Endodermal cell (in vitro differentiated cells): ENCODE data around the gene IGF2BP3. TPM values are rescaled to one million over a fixed set of nuclear protein-coding genes. Genes with fewer than 3 reads are reported as not detected.
A peak's percentile ranks its signal among the peaks of the same experiment; 100 is the strongest.

Experiments used
- DNase-seq: peaks from one replicate; pipeline ENCODE4 v3.0.0-alpha.2; 2017
- H3K27ac ChIP-seq: 2 replicates; pipeline ENCODE4 v1.5.1; 2013; ENCODE audit warnings: mild to moderate bottlenecking, low read depth, low read length, moderate library complexity
- H3K27me3 ChIP-seq: 2 replicates; pipeline ENCODE4 v1.6.1; 2013; ENCODE audit warnings: mild to moderate bottlenecking, low read length, moderate library complexity; ENCODE audit not compliant: insufficient read depth, control insufficient read depth, poor library complexity, severe bottlenecking
- H3K36me3 ChIP-seq: 2 replicates; pipeline ENCODE4 v1.7.0; 2013; ENCODE audit warnings: mild to moderate bottlenecking, low read length, moderate library complexity; ENCODE audit not compliant: control insufficient read depth, insufficient read depth
- H3K4me1 ChIP-seq: one replicate; pipeline ENCODE4 v1.7.0; 2013; ENCODE audit warnings: low read length; ENCODE audit not compliant: control insufficient read depth, insufficient read depth
- H3K4me3 ChIP-seq: 2 replicates; pipeline ENCODE4 v1.5.1; 2013; ENCODE audit warnings: mild to moderate bottlenecking, low read length, moderate library complexity
- H3K9ac ChIP-seq: 2 replicates; pipeline ENCODE4 v1.6.1; 2013; ENCODE audit warnings: mild to moderate bottlenecking, low read length, moderate library complexity; ENCODE audit not compliant: poor library complexity, severe bottlenecking; ENCODE audit errors: extremely low read depth
- H3K9me3 ChIP-seq: 2 replicates; pipeline ENCODE4 v1.6.1; 2013; ENCODE audit warnings: mild to moderate bottlenecking, low read length, moderate library complexity; ENCODE audit not compliant: control insufficient read depth
- H3K27ac Mint-ChIP-seq: 2 replicates; pipeline ENCODE4 v1.8.0; 2020; ENCODE audit warnings: mixed read lengths
- H3K27me3 Mint-ChIP-seq: 2 replicates; pipeline ENCODE4 v1.8.0; 2021; ENCODE audit warnings: mild to moderate bottlenecking, mixed read lengths; ENCODE audit not compliant: insufficient read depth
- H3K36me3 Mint-ChIP-seq: 2 replicates; pipeline ENCODE4 v1.8.0; 2020; ENCODE audit warnings: low read depth, mixed read lengths
- H3K4me1 Mint-ChIP-seq: 2 replicates; pipeline ENCODE4 v1.8.0; 2020; ENCODE audit warnings: mixed read lengths
- H3K4me3 Mint-ChIP-seq: 2 replicates; pipeline ENCODE4 v1.8.0; 2020; ENCODE audit warnings: mild to moderate bottlenecking, moderate library complexity, mixed read lengths
- H3K9me3 Mint-ChIP-seq: 2 replicates; pipeline ENCODE4 v1.8.0; 2020; ENCODE audit warnings: mild to moderate bottlenecking, mixed read lengths
- WGBS, 2 experiments: methylation state at CpG; one replicate each; pipeline versions ENCODE4 v1.1.5 to v1.1.7; 2013; ENCODE audit warnings: missing lambda C conversion rate in 2 of 2, mixed read lengths in 1 of 2; ENCODE audit not compliant: insufficient coverage in 1 of 2, insufficient read length in 1 of 2; 5-methylcytosine and 5-hydroxymethylcytosine counted together
- total RNA-seq, 2 donors: library from RNA; stranded (reverse); fragmentation: NEBNext Ultra II Directional in 1 of 2; extraction: Animal tissue kit (Norgen Biotek cat#: 25700) in 1 of 2; gene quantifications; 2 replicates in 1 of 2; 3 replicates in 1 of 2; pipeline ENCODE4 v1.2.1, GENCODE V29; 2021
- TF ChIP-seq, protein P1 (sequence below): fragments of 200-600 bp; sonication (generic); conservative IDR thresholded peaks from 2 replicates; pipeline ENCODE4 v1.5.0; 2021; ENCODE audit warnings: antibody characterized with exemption, mild to moderate bottlenecking

Gene IGF2BP3
- total RNA-seq, 2 donors from 2014 or later, result 114 to 123 TPM

DNA sequence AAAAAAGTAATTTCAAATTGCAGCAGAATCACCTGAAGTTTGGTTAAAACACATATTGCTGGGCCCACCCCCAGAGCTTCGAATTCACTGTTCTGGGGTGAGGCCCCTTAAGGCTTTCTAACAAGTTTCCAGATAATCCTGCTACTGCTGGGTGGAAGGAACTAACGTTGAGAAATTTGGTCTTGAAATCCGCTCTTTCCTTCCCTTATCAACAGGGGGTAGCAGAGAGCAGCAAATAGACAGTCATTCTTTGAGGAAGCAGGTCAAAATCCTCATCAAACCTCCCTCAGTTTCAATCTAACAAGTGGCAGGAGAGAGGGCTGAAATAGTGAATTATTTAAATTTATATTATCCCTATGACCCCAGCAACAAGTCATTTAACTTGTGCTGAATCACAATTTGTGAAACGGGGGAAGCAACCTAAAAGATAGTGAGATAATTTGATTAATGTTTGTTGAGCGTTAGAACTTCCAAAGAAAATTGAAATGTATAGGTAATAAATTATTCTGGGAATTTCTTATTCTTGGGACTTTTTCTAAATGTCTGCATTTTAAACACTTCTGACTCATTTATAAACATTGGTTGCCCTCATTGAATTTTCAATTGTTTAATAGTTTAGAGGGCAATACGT lies 192.8 kb downstream of the IGF2BP3 start:
- H3K9me3 Mint-ChIP-seq, result no peaks in the 10 kb centered on the region
- H3K36me3 Mint-ChIP-seq, result no peaks in the 10 kb centered on the region
- no peak overlapping the region for H3K27ac Mint-ChIP-seq
- DNase-seq, result peak; percentile 72
- H3K4me1 ChIP-seq, result no peaks in the 10 kb centered on the region
- H3K4me1 Mint-ChIP-seq, result peaks cover 3% of the 10 kb centered on the region
- H3K27ac ChIP-seq, result no peak overlapping the region
- no peaks in the 10 kb centered on the region for H3K36me3 ChIP-seq
- H3K27me3 ChIP-seq, result no peaks in the 10 kb centered on the region
- 42 to 63% methylated on average over 2 to 6 of the region's 6 CpGs for WGBS, 2 experiments
- H3K4me3 Mint-ChIP-seq, result no peak overlapping the region
- no peak overlapping the region for H3K9ac ChIP-seq
- no peaks in the 10 kb centered on the region for H3K9me3 ChIP-seq
- H3K27me3 Mint-ChIP-seq, result no peaks in the 10 kb centered on the region
- H3K4me3 ChIP-seq, result no peak overlapping the region
- TF ChIP-seq, protein P1, sequence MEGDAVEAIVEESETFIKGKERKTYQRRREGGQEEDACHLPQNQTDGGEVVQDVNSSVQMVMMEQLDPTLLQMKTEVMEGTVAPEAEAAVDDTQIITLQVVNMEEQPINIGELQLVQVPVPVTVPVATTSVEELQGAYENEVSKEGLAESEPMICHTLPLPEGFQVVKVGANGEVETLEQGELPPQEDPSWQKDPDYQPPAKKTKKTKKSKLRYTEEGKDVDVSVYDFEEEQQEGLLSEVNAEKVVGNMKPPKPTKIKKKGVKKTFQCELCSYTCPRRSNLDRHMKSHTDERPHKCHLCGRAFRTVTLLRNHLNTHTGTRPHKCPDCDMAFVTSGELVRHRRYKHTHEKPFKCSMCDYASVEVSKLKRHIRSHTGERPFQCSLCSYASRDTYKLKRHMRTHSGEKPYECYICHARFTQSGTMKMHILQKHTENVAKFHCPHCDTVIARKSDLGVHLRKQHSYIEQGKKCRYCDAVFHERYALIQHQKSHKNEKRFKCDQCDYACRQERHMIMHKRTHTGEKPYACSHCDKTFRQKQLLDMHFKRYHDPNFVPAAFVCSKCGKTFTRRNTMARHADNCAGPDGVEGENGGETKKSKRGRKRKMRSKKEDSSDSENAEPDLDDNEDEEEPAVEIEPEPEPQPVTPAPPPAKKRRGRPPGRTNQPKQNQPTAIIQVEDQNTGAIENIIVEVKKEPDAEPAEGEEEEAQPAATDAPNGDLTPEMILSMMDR, result peak; percentile 84

DNA sequence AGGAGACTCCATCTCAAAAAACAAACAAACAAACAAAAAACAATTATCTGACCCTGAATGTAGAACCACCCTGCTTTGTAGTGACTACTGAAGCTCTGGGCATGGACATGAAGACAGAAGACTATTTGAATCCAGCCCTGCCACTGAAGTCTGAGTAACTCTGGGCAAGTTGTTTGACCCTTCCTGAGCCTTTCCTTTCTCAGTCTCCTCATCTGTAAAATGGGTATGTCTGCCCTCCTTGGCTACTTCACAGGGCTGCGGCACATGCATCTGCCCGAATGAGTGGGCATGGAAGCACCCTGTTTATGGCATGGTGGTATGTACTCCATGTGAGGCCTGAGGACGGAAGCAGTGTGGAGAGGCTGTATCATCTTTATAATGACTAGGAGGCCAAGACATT lies 193.3 kb downstream of the IGF2BP3 start:
- Histone ChIP-seq H3K27ac (no peak overlapping the region), H3K4me1 (no peaks in the 10 kb centered on the region), H3K27me3 (no peaks in the 10 kb centered on the region), H3K9ac (no peak overlapping the region), H3K9me3 (no peaks in the 10 kb centered on the region), H3K36me3 (no peaks in the 10 kb centered on the region), H3K4me3 (no peak overlapping the region)
- Mint-ChIP-seq H3K36me3 (no peaks in the 10 kb centered on the region), H3K9me3 (no peaks in the 10 kb centered on the region), H3K27me3 (peaks cover 4% of the 10 kb centered on the region), H3K4me1 (peaks cover 3% of the 10 kb centered on the region), H3K27ac (peak overlapping the region; percentile 27), H3K4me3 (no peak overlapping the region)
- TF ChIP-seq, protein P1, result no peak
- 90 to 100% methylated on average over 1 to 3 of the region's 3 CpGs for WGBS, 2 experiments
- DNase-seq, result no peak

DNA sequence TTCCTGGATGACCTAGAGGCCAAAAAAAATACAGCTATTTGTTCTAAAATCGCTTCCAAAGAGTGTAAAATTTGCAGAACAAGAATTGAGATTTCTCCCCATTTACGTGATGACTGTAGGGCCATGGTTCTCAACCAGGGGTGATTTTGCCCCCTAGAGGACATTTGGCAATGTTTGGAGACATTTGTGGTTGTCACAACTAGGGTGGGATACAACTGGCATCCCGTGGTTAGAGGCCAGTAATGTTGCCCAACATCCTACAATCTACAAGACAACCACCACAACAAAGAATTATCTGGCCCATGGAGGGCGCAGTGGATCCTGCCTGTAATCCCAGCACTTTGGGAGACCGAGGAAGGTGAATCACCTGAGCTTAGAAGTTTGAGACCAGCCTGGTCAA lies 193.9 kb downstream of the IGF2BP3 start:
- no peak overlapping the region for H3K27ac ChIP-seq
- TF ChIP-seq, protein P1, result peak; percentile 69
- H3K4me1 ChIP-seq, result no peaks in the 10 kb centered on the region
- H3K27ac Mint-ChIP-seq, result peak overlapping the region; percentile 27
- H3K4me3 ChIP-seq, result no peak overlapping the region
- H3K9me3 ChIP-seq, result no peaks in the 10 kb centered on the region
- no peaks in the 10 kb centered on the region for H3K9me3 Mint-ChIP-seq
- 78 to 93% methylated on average over 3 to 5 of the region's 5 CpGs for WGBS, 2 experiments
- peaks cover 3% of the 10 kb centered on the region for H3K4me1 Mint-ChIP-seq
- no peak overlapping the region for H3K4me3 Mint-ChIP-seq
- peaks cover 4% of the 10 kb centered on the region for H3K27me3 Mint-ChIP-seq
- H3K36me3 Mint-ChIP-seq, result no peaks in the 10 kb centered on the region
- no peaks in the 10 kb centered on the region for H3K36me3 ChIP-seq
- no peaks in the 10 kb centered on the region for H3K27me3 ChIP-seq
- peak; percentile 76 for DNase-seq
- H3K9ac ChIP-seq, result no peak overlapping the region
